COLO829 (cell line): ENCODE measurements around the gene RAC3.

Experiments used
- DNase-seq: peaks from one replicate; pipeline ENCODE4 v3.0.0; 2012; ENCODE audit warnings: low spot score

Gene RAC3

DNA sequence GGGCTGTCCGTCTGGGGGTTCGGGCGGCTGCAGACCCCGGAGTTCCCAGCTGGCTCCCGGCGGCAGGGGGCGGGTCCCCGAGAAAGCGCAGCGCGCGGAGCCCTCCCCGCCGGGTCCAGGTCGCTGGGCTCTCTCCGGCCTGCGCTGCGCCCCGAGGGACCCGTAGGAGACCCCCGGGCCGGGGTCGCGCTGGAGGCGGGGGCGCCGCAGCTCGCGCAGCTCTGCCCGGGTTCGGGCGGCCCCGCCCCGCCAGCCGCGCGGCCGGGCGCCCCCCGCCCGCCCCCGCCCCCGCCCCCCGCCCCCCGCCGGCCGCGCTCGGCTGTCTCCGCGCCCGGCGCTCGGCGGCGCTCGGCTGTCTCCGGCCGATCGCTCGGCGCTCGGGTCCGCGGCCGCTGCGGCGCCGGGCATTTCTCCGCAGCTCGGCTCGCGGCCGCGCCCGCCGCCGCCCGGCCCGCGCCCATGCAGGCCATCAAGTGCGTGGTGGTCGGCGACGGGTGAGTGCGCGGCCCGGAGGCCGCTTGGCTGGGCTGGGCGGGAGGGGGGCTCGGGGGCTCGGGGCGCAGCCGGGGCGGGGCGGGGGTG, at the start of gene RAC3:
TSS of gene RAC3 (plus strand) at position 376 of the 582 bp plus-strand sequence. CDS start at position 460, 84 bp downstream.
- DNase-seq = no peak

GRCh38 chr17:81983011-81983638, 48.4 kb upstream of the RAC3 start:
- DNase-seq = no peak

DNA sequence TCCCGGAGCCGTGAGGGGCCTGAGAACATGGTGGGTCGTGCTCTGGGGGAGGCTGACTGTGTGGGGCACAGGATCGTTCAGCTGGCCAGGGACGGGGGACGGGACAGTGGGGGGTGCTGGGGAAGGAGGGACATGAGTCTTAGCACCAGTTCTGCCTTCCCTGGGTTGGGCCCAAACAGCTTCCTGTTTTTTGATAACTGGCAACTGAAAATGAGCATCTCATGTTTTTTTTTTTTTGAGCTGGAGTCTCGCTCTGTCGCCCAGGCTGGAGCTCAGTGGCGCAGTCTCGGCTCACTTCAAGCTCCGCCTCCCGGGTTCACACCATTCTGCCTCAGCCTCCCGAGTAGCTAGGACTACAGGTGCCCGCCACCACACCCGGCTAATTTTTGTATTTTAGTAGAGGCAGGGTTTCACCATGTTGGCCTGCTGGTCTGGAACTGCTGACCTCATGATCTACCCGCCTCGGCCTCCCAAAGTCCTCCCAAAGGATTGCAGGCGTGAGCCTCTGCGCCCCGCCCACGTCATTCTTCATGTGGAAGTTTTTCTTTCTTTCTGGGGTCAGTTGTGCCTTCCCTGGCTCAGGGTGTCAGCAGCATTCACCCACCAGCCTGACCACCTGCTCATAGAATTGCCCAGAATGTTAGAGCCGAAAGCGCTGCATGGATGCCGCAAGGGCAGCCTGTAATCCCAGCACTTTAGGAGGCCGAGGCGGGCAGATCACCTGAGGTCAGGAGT, 47.7 kb upstream of the RAC3 start:
- DNase-seq = no peak

DNA sequence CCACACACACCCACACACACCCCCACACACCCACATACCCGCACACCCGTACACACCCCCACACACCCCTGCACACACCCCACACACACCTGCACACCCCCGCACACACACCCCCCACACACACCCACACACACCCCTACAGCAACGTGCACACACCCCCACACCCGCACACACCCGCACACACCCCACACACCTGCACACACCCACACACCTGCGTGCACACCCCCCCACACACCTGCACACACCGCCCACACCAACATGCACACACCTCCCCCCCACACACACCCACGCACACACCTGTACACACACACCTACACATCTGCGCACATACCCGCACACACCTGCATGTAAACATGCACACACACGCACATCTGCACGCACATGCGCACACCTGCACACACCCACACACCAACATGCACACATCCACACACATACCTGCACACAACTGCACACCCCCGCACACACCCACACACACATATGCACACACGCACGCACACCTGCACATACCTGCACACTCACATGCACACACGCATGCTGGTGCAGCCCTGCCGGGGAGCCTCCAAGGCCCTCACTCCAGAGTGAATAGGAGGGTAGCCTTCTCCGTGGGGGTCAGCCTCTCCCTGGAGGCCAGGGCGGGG, 46.6 kb upstream of the RAC3 start:
- DNase-seq = no peak

GRCh38 chr17:81986606-81987005, 44.9 kb upstream of the RAC3 start:
- DNase-seq = no peak

GRCh38 chr17:81987161-81987770, 44.2 kb upstream of the RAC3 start:
- DNase-seq = no peak

DNA sequence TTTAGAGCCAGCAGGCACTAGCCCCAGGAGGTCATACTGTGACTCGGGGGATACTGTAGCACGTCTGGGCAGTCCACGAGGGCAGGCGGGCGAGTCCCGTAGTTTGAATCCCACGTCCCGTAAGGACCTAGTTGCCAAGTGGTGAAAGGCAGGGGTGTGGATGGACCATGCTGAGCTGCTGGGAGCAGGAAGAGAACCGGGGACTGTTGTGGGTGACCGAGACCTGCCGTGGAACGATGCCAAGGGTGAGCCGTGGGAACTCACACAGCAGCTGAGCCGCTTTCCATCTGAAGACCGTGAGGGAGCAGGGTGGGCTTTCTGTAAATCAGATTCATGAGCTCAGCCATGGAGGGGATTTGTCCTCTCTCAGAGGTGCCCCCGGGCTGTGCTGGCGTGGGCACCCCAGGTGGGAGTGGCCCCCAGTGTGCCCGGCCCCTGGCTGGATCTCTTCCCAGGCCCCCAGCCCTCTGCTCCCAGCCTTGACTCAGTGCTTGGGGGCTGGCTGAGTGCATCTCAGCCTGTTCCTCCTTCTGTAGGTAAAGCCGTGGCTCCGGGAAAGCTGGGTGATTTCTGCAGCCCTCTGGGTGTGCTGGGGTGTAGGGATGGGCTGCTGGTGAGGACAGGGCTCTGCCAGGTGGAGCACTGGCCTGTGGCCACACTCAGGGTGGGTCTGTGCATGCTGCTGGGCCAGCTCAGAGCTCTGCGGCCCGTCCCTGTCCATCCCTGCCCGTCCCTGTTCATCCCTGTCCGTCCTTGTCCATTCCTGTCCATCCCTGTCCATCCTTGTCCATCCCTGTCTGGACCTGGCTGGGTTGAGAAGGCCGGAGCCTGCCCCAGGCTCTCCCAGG, 40.4 kb upstream of the RAC3 start:
- DNase-seq = no peak

DNA sequence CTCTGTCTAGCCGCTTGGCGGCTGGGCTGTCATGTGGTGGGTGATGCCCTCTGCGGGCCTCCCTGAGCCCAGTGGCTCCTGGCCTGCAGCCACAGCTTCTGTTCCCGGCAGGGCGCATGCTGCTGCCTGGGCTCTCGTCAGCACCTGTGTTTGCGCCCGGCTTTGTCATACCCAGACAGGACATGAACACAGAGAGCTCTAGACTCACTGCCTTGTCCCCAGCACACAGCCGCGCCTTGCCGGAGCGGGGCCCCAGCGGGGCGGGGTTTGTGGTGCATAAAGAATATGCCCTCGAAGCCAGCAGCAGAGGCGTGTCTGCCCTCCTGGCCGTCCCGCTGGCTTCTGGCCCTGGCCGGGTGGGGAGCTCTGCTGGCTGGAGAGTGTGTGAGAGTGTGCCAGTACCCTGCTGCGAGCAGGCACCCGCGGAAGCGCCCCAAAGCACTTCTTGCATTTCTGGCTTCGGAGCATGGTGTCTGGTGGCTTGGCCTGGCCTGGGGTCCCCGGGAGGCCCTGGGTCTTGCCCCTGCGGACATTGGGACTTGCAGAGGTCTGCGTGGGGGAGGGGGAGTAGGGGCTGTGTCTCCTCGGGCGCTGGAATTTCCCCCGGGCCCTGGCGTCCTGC, 39.7 kb upstream of the RAC3 start:
- no peak for DNase-seq

DNA sequence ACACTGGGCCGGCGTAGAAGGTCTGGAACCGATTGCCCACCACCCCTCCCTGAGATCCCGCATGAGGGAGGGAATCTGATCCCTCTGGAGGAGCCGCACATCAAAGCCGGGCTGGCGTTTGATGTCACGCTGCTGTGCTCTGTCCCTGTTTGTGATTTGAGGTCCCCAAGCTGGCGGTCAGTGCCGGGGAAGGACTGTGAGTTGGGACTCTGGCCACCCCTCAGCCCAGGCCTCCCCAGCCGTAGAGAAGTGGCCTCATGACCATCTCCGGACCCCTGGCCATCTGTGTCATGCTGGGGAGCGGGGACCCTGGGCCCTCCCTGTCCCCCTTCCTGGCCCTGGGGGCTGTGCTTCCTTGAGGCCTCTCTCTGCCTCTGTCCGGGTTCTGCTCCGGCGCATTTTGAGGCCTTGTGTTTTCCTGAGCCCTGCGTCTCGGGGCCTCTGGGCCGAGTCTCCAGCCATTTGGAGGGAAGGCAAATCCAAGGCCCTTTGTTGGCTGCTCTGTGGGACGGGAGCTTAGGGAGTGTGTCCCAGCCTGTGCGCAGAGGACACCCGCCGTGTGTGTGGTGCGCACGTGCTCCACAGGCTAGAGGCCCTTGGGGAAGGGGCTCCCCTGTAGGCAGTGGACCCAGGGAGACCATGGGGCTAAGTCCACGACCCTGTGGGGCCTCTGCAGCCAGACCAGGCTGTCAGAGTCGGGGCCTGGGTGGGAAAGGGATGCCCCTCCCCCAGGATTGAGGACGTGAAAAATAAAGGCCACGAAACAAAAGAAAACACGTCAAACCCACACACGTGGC, 39.0 kb upstream of the RAC3 start:
- DNase-seq = no peak

DNA sequence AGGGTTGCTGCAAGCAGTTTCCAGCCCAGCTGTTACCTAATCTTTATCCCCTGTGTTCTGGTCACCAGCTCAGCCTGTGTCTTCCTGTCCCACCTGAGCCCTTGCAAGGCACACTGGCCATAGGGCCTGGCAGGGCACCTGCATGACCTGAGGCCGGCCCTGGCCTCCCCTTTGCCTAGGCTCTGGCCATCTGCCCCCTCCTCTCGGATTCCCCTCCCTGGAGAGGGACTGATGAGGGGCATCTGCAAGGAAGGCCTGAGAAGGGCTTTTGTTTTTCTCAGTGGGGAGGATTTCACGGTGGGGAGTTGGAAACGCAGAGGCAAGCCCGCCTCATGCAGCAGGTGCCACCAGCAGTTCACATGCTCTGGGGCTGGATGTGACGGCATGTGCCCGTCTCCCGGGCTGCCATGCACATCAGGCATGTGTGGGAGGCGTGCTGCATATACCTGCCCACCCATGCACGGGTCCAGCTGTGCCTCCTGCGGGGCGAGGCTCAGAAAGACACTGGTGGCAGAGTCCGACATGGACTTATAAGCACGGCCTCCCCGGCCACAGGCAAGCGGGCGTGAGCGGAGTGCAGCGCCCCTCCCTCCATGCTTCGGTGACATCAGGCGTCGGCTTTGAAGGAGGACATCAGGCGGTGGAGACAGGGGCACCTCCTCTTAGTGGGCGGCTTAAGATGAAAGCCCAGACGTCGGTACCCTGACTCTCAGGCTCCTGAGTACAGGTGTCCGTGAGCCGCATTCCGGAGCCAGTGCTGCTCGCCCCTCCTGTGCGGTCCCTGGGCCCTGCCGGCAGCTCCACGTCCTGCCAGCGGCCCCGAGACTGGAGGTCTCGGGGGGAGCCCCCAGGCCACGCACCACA, 37.5 kb upstream of the RAC3 start:
- DNase-seq = no peak

DNA sequence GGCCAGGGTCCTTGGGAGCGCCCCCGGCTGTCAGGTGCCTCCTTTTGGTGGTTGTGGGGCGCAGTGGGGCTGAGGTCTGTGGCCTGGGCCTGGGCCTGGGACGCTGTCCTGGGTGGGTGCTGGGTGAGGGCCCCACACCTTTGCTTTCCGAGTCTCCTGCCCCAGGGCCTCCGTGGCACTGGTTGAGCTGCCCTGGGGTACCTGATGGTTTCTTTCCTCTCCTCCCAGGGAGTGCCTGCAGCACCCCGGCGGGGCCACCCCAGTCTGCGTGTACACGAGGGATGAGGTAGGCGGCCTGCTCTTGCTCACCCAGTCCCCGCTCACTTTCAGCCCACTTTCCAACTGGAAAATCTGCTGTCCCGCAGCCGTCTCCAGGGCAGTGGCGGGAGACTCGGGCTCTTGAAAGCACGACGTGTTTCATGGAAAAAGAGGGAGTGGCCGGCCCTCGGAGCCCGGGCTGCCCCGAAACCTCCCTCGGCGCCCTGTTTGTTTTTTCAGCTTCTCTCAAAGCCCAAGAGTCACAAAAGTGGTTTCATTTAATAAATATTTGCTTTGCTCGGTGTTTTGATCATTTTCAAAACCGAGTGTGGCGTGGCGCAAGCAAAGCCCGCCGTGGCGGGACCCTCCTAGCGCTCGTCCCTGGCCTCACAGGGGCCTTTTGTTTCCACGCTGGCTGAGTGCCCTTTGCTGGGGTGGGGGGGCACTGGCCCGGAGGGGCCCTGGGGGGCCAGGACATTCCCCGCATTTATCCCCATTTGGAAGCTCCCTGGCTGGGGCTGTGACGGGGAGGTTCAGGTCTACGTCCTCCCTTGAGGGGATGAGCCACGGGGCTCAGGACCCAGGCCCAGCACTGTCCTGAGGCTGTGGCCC, 36.6 kb upstream of the RAC3 start:
- no peak for DNase-seq

DNA sequence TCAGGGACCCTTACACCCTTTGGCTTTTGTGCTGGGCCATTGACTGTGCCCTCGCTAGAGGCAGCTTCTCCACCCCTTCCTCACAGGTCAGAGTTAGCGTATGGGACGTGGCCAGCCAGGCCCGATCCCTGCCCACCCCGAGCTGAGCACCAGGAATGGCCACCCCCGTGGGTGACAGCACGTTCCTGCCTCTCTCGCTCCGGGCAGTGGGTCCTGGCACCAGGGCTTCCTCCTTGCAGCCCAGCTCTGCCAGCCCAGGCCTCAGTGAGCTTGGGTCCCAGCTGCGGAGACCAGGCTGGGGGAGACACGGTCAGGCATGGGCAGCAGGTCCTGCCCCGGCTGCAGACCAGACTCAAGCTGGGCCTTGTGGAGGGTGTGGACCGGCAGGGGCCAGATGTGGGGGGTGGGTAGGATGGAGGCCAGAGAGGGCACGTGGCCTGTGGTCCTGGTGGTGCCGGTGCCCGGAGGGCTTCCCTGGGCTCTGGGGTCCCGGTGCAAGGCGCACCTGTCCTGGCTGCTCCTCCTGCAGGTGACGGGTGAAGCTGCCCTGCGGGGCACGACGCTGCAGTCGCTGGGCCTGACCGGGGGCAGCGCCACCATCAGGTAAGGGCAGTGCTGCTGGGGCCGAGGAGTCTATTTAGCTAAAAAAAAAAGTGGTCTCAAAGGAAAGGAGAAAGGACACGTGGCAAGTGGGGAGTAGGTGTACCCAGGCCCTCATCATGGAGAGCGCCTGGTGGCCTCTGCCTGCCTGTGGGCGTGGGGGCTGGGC, 35.8 kb upstream of the RAC3 start:
- no peak for DNase-seq

- no peak for DNase-seq
These were observed 35.2 kb upstream of the RAC3 start for GRCh38 chr17:81996232-81996756.

DNA sequence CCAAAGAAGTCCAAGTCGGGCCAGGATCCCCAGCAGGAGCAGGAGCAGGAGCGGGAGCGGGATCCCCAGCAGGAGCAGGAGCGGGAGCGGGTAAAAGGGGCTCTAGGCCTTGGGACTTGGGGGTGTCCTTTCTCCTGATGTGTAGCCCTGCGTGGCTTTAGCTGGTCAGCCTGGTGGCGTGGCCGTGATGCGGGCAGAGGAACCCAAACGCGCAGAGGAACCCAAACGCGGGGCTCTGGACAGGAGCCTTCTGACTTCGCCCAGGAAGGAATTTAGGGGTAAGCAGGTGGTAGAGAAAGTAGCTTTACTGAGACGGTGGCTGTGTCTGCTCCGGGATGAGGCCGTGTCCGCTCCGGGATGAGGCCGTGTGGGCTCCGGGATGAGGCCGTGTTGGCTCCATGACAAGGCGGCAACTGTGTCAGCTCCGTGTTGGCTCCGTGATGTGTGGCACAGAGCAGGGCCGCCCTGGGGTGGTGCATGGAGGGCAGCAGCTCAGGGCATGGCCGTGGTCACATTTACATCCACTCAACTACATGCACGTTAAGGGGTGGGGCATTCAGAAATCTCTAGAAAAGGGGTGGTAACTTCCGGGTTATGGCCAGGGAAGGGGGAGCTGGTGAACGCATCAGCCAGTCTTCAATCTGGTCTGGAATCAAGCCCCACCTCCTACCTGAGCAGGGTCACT, 34.6 kb upstream of the RAC3 start:
- DNase-seq = no peak

- DNase-seq = no peak
These were observed 33.3 kb upstream of the RAC3 start for GRCh38 chr17:81998212-81998611.

- no peak for DNase-seq
These were observed 32.6 kb upstream of the RAC3 start for GRCh38 chr17:81998691-81999438.
